ENCODE results near the gene SPIN2B. TPM values are rescaled to one million over a fixed set of nuclear protein-coding genes. Genes with fewer than 3 reads are reported as not detected.

SPIN2B gene
- total and polyA plus RNA-seq, 2 of the 8 experiments (the other 6 are each of a cell fraction or from before 2014, with no cell fraction given): 7.4 to 12.8 TPM

- TF ChIP-seq GTF2F1 (IDR thresholded peaks at IDR 0.05; ENCODE audit: borderline replicate concordance, low read depth, low read length) (no peak), EGR1 (IDR thresholded peaks at IDR 0.05; ENCODE audit: borderline replicate concordance, low read depth, low read length) (no peak), CEBPB (IDR thresholded peaks at IDR 0.05; ENCODE audit: low read depth, low read length) (no peak), SIRT6 (IDR thresholded peaks at IDR 0.05; ENCODE audit: low read length) (no peak), EP300 (IDR thresholded peaks at IDR 0.05; ENCODE audit: borderline replicate concordance in 1 of 2, low read depth in 2 of 2, low read length in 2 of 2) (no peak), SAP30 (IDR thresholded peaks at IDR 0.05; ENCODE audit: insufficient read depth, insufficient replicate concordance, low read length) (no peak)
These were observed 16.9 kb downstream of the SPIN2B start (continued) for GRCh38 chrX:57104406-57104805.
